ENCODE measurements around the gene RAB3IL1. TPM values are rescaled to one million over a fixed set of nuclear protein-coding genes. Genes with fewer than 3 reads are reported as not detected.

Gene RAB3IL1
- total and polyA plus RNA-seq, 2 donors (not counting 1 experiment from before 2014, with no cell fraction given): 9.6 to 13.4 TPM

DNA sequence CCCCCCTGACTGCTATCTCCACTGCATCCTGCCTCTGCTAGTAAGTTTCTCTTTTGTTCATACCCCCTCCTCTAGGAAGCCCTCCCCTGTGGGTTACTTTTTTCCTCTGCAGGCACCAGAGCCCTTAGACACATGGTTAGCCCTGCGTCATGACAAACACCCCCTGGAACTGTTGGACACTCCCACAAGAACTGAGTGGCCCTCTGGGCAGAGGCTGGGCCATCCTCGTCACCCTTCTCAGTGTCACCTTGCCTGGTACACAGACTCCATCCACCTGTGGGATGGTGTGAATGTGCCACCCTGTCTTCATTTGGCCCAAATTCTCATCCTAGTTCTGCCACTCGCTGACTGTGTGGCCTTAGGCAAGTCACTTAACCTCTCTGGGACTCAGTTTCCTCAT is 4.1 kb upstream of the RAB3IL1 start:
- Histone ChIP-seq H3K4me1 (ENCODE audit: control insufficient read depth, extremely low read depth, insufficient read depth, low read length) (peaks cover 19% of the 10 kb centered on the region), H4K20me1 (ENCODE audit: control insufficient read depth, extremely low read depth, insufficient read depth, low read length) (no peaks in the 10 kb centered on the region), H3K4me2 (ENCODE audit: extremely low read depth, insufficient read depth, low read length) (no peak overlapping the region), H3K27ac (ENCODE audit: insufficient read depth, low read length) (no peak overlapping the region), H3K36me3 (ENCODE audit: control insufficient read depth, insufficient read depth, low read length) (no peaks in the 10 kb centered on the region), H3K4me3 (replicated peaks in 1 of 4; ENCODE audit: control extremely low read depth in 1 of 4, insufficient read depth in 1 of 4, low read depth in 3 of 4, low read length in 4 of 4) (no peak overlapping the region), H2AFZ (ENCODE audit: low read length) (no peak overlapping the region), H3K9ac (ENCODE audit: insufficient read depth, low read length) (no peak overlapping the region), H3K79me2 (ENCODE audit: control insufficient read depth, insufficient read depth, low read length) (no peaks in the 10 kb centered on the region), H3K27me3 (ENCODE audit: control insufficient read depth, insufficient read depth, low read length) (peaks cover 8% of the 10 kb centered on the region), H3K9me3 (ENCODE audit: control insufficient read depth, insufficient read depth, low read depth, low read length) (no peaks in the 10 kb centered on the region)
- TF ChIP-seq, protein P1, sequence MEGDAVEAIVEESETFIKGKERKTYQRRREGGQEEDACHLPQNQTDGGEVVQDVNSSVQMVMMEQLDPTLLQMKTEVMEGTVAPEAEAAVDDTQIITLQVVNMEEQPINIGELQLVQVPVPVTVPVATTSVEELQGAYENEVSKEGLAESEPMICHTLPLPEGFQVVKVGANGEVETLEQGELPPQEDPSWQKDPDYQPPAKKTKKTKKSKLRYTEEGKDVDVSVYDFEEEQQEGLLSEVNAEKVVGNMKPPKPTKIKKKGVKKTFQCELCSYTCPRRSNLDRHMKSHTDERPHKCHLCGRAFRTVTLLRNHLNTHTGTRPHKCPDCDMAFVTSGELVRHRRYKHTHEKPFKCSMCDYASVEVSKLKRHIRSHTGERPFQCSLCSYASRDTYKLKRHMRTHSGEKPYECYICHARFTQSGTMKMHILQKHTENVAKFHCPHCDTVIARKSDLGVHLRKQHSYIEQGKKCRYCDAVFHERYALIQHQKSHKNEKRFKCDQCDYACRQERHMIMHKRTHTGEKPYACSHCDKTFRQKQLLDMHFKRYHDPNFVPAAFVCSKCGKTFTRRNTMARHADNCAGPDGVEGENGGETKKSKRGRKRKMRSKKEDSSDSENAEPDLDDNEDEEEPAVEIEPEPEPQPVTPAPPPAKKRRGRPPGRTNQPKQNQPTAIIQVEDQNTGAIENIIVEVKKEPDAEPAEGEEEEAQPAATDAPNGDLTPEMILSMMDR (conservative IDR thresholded peaks at IDR 0.05 in 1 of 2, IDR thresholded peaks at IDR 0.05 in 1 of 2; ENCODE audit: low read depth in 1 of 2, low read length in 2 of 2): no peak
- no peak for TF ChIP-seq EZH2 (IDR thresholded peaks at IDR 0.05; ENCODE audit: low read length, missing control alignments)
- DNase-seq (ENCODE audit: low read depth in 2 of 2): no peak

DNA sequence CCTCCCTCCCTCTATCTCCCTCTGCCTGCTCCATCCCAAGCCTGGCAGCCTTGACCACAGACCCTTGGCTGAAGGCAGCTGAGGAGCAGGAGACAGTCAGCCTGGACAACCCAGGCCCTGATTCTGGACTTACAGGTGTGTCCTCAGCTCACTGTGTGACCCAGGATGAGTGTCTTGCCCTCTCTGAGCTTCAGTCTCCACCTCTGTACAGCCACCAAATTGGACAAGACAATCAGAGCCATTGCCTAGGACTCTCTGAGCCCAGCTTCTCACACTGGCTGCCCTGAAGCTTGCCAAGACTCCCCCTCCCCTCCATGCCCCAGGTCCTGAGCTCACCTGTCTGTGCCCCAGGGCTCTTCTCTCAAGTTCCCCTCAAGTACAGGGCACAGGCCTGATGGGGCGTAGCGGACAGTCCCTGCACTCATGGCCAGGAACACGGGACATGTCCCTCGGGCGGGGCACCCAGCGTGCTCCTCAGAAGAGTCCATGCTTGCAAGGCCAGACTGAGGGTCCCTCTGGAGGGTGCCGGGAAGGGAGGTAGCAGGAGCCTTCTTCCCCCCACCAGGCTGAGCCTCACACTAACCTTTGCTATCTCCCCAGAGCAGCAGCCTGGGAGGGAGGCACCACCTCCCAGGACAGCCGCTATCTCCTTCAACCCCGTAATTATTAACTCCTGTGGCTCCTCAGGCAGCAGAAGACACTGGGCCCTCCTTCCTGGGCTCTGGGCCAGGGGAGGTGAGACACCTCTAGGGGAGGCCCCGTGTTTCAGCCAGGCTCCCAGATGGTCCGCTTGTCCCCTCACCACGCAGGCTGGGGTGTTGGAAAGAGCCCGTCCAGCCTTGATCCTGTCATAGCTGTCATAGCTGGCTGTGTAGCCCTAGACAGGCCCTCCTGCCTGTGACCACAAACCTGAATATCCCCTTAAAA is 2.6 kb upstream of the RAB3IL1 start:
- Histone ChIP-seq H3K4me1 (ENCODE audit: control insufficient read depth, extremely low read depth, insufficient read depth, low read length) (peaks cover 19% of the 10 kb centered on the region), H2AFZ (ENCODE audit: low read length) (no peak overlapping the region)

More for the DNA sequence above, 2.6 kb upstream of the RAB3IL1 start:
- no peak overlapping the region for H3K9ac ChIP-seq (ENCODE audit: insufficient read depth, low read length)
- no peak for DNase-seq (ENCODE audit: low read depth in 2 of 2)
- H3K4me2 ChIP-seq (ENCODE audit: extremely low read depth, insufficient read depth, low read length): no peak overlapping the region
- no peak overlapping the region for H3K27ac ChIP-seq (ENCODE audit: insufficient read depth, low read length)
- no peaks in the 10 kb centered on the region for H3K36me3 ChIP-seq (ENCODE audit: control insufficient read depth, insufficient read depth, low read length)
- peaks cover 8% of the 10 kb centered on the region for H3K27me3 ChIP-seq (ENCODE audit: control insufficient read depth, insufficient read depth, low read length)
- H4K20me1 ChIP-seq (ENCODE audit: control insufficient read depth, extremely low read depth, insufficient read depth, low read length): no peaks in the 10 kb centered on the region
- H3K4me3 ChIP-seq (replicated peaks in 1 of 4; ENCODE audit: control extremely low read depth in 1 of 4, insufficient read depth in 1 of 4, low read depth in 3 of 4, low read length in 4 of 4): no peak overlapping the region
- no peaks in the 10 kb centered on the region for H3K79me2 ChIP-seq (ENCODE audit: control insufficient read depth, insufficient read depth, low read length)
- TF ChIP-seq EZH2 (IDR thresholded peaks at IDR 0.05; ENCODE audit: low read length, missing control alignments): no peak
- TF ChIP-seq, protein P1 (conservative IDR thresholded peaks at IDR 0.05 in 1 of 2, IDR thresholded peaks at IDR 0.05 in 1 of 2; ENCODE audit: low read depth in 1 of 2, low read length in 2 of 2): no peak
- no peaks in the 10 kb centered on the region for H3K9me3 ChIP-seq (ENCODE audit: control insufficient read depth, insufficient read depth, low read depth, low read length)
